ENCODE data around the gene CBFA2T3. TPM values are rescaled to one million over a fixed set of nuclear protein-coding genes. Genes with fewer than 3 reads are reported as not detected.

The CBFA2T3 gene
- total and polyA plus RNA-seq, 4 donors = 4.7 to 11.8 (median 6.6) TPM

DNA sequence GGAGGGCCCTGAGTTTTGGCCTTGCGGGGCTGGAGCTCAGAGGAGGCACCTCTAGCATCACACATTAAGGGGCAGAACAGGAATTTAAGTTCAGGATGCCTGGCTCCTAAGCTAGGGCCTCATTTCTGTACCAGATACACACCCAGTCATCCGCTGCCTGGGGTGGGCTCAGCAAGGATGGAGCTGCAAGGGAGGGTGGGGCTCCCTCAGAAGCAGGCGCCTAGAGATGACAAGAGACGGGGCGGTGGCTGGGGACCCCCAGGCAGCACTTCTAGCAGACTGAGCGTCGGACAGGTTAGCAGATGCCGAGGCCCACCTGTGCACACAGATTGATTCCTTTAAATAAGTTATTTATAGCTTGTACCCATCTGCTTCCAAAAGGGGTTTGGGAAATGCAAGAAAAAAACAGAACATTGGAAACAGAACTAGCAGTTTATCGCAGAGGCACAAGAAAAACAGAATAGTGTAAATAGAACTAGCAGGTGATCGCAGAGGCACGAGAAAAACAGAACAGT, 47.6 kb upstream of the CBFA2T3 start:
- H3K27me3 ChIP-seq (ENCODE audit: control insufficient read depth in 3 of 3, insufficient read depth in 3 of 3, low read length in 2 of 3) = peaks cover 3 to 12% (median 4%) of the 10 kb centered on the region in 3 donors
- no peak overlapping the region for H3K9ac ChIP-seq (ENCODE audit: insufficient read depth in 1 of 2, low read length in 2 of 2)
- 83 to 92% methylated on average over 11 of the region's 11 CpGs for WGBS, 2 donors
- DNase-seq (no peak), ATAC-seq (ENCODE audit: insufficient read depth, low FRiP score) (no peak)
- H3K36me3 ChIP-seq (ENCODE audit: control insufficient read depth in 4 of 4, insufficient read depth in 4 of 4, low read length in 4 of 4) = no peaks in the 10 kb centered on the region
- TF ChIP-seq, protein P1, sequence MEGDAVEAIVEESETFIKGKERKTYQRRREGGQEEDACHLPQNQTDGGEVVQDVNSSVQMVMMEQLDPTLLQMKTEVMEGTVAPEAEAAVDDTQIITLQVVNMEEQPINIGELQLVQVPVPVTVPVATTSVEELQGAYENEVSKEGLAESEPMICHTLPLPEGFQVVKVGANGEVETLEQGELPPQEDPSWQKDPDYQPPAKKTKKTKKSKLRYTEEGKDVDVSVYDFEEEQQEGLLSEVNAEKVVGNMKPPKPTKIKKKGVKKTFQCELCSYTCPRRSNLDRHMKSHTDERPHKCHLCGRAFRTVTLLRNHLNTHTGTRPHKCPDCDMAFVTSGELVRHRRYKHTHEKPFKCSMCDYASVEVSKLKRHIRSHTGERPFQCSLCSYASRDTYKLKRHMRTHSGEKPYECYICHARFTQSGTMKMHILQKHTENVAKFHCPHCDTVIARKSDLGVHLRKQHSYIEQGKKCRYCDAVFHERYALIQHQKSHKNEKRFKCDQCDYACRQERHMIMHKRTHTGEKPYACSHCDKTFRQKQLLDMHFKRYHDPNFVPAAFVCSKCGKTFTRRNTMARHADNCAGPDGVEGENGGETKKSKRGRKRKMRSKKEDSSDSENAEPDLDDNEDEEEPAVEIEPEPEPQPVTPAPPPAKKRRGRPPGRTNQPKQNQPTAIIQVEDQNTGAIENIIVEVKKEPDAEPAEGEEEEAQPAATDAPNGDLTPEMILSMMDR (IDR thresholded peaks at IDR 0.05; ENCODE audit: control extremely low read depth, extremely low read depth) = no peak
- no peak overlapping the region for H3K4me3 ChIP-seq
- H3K4me1 ChIP-seq (ENCODE audit: control insufficient read depth in 5 of 5, insufficient read depth in 5 of 5, low read length in 5 of 5) = no peaks in the 10 kb centered on the region
- peaks cover 0 to 17% (median 6%) of the 10 kb centered on the region in 4 donors for H3K9me3 ChIP-seq (ENCODE audit: control insufficient read depth in 4 of 4, insufficient read depth in 3 of 4, low read length in 3 of 4)
- H3K27ac ChIP-seq (ENCODE audit: low read depth in 1 of 2, low read length in 1 of 2) = no peak overlapping the region

- TF ChIP-seq, protein P1 (IDR thresholded peaks at IDR 0.05; ENCODE audit: control extremely low read depth, extremely low read depth) = no peak
Measured at GRCh38 chr16:89023621-89024511, 46.9 kb upstream of the CBFA2T3 start.

DNA sequence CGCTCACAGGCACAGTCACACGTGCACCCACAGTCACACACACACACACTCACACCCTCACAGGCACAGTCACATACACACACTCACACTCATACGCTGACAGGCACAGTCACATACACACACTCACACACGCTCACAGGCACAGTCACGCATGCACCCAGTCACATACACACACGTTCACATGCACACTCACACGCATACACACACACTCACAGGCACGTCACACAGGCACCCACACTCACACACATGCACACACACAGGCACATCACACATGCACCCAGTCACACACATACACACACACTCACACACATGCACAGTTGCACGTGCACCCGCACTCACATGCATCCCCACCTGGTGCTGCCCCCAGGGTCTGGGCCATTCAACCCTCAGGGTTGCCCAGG, 46.1 kb upstream of the CBFA2T3 start:
- DNase-seq = no peak
- TF ChIP-seq, protein P1 (IDR thresholded peaks at IDR 0.05; ENCODE audit: control extremely low read depth, extremely low read depth) = no peak
- H3K36me3 ChIP-seq (ENCODE audit: control insufficient read depth in 4 of 4, insufficient read depth in 4 of 4, low read length in 4 of 4) = no peaks in the 10 kb centered on the region
- H3K9ac ChIP-seq (ENCODE audit: insufficient read depth in 1 of 2, low read length in 2 of 2) = no peak overlapping the region
- H3K9me3 ChIP-seq (ENCODE audit: control insufficient read depth in 4 of 4, insufficient read depth in 3 of 4, low read length in 3 of 4) = peaks cover 0 to 19% (median 6%) of the 10 kb centered on the region in 4 donors
- H3K4me1 ChIP-seq (ENCODE audit: control insufficient read depth in 5 of 5, insufficient read depth in 5 of 5, low read length in 5 of 5) = no peaks in the 10 kb centered on the region
- WGBS, 2 donors = 89 to 95% methylated on average over 10 of the region's 10 CpGs
- ATAC-seq (ENCODE audit: insufficient read depth, low FRiP score) = no peak
- H3K4me3 ChIP-seq = no peak overlapping the region
- no peak overlapping the region for H3K27ac ChIP-seq (ENCODE audit: low read depth in 1 of 2, low read length in 1 of 2)
- H3K27me3 ChIP-seq (ENCODE audit: control insufficient read depth in 3 of 3, insufficient read depth in 3 of 3, low read length in 2 of 3) = peaks cover 3 to 12% (median 4%) of the 10 kb centered on the region in 3 donors

More at GRCh38 chr16:89023621-89024511, 46.9 kb upstream of the CBFA2T3 start:
- H3K36me3 ChIP-seq (ENCODE audit: control insufficient read depth in 4 of 4, insufficient read depth in 4 of 4, low read length in 4 of 4) = no peaks in the 10 kb centered on the region
- peaks cover 0 to 19% (median 6%) of the 10 kb centered on the region in 4 donors for H3K9me3 ChIP-seq (ENCODE audit: control insufficient read depth in 4 of 4, insufficient read depth in 3 of 4, low read length in 3 of 4)
- no peak overlapping the region for H3K4me3 ChIP-seq
- DNase-seq = no peak
- H3K27me3 ChIP-seq (ENCODE audit: control insufficient read depth in 3 of 3, insufficient read depth in 3 of 3, low read length in 2 of 3) = peaks cover 3 to 12% (median 4%) of the 10 kb centered on the region in 3 donors
- no peak for ATAC-seq (ENCODE audit: insufficient read depth, low FRiP score)
- WGBS, 2 donors = 75 to 90% methylated on average over 23 of the region's 23 CpGs
- no peak overlapping the region for H3K27ac ChIP-seq (ENCODE audit: low read depth in 1 of 2, low read length in 1 of 2)
- H3K9ac ChIP-seq (ENCODE audit: insufficient read depth in 1 of 2, low read length in 2 of 2) = no peak overlapping the region
- no peaks in the 10 kb centered on the region for H3K4me1 ChIP-seq (ENCODE audit: control insufficient read depth in 5 of 5, insufficient read depth in 5 of 5, low read length in 5 of 5)
